GM12878 (cell line): ENCODE measurements around the gene HOOK2. TPM values are rescaled to one million over a fixed set of nuclear protein-coding genes. Genes with fewer than 3 reads are reported as not detected.

Experiments
- ATAC-seq: fragments of 200-7000 bp; cut with Tn5 transposase; 3 replicates; pipeline ENCODE4 v1.9.1; 2020; ENCODE audit warnings: mild to moderate bottlenecking, moderate library complexity
- BruUV-seq: library from RNA; stranded (reverse); fragments of 400-500 nt; replicated peaks from 2 replicates; lab custom pipeline; 2021; lab: Mats Ljungman, UMichigan
- CTCF ChIA-PET: fragments of 300-600 bp; sonication (Branson Sonifier 250); formaldehyde crosslinking; extraction: SDS; loops from one replicate; lab custom pipeline; 2021; ENCODE audit warnings: inconsistent platforms; lab: Yijun Ruan, JAX
- POLR2A ChIA-PET: fragments of 350-600 bp; formaldehyde crosslinking; extraction: SDS; loops from one replicate; lab custom pipeline; 2021; ENCODE audit warnings: inconsistent platforms; lab: Charles Lee
- RAD21 ChIA-PET: fragments of 300-600 bp; sonication (Branson Sonifier 250); formaldehyde crosslinking; loops from one replicate; lab custom pipeline; 2023; ENCODE audit warnings: antibody characterized with exemption; ENCODE audit not compliant: unreplicated experiment; lab: Charles Lee
- SMC1A ChIA-PET: fragments of 300-600 bp; sonication (Branson Sonifier 250); formaldehyde crosslinking; loops from one replicate; lab custom pipeline; 2023; ENCODE audit not compliant: unreplicated experiment, uncharacterized antibody; lab: Charles Lee
- DNase-seq: peaks from one replicate; pipeline ENCODE4 v3.0.0-alpha.2; 2011; ENCODE audit warnings: low read depth, low spot score
- FAIRE-seq: peaks from 3 replicates; lab custom pipeline; 2011; peaks lifted over from hg19 to GRCh38; lab: Jason Lieb, UNC
- H2AFZ ChIP-seq: 2 replicates; pipeline ENCODE4 v1.6.0; 2011; ENCODE audit warnings: low read depth, low read length, control low read depth; ENCODE audit not compliant: control insufficient read depth
- H3K27ac ChIP-seq: 2 replicates; pipeline ENCODE4 v1.5.1; 2011; ENCODE audit warnings: control low read depth; ENCODE audit not compliant: control insufficient read depth, insufficient read depth
- H3K27me3 ChIP-seq, 2 experiments: replicated peaks in 1 of 2; 2 replicates each; pipeline versions ENCODE4 v1.6.0 to v1.6.1; 2011; ENCODE audit warnings: low read length in 1 of 2; ENCODE audit not compliant: control insufficient read depth in 2 of 2, insufficient read depth in 2 of 2
- H3K36me3 ChIP-seq, 2 experiments: 2 replicates each; pipeline ENCODE4 v1.5.1; 2011; ENCODE audit warnings: low read length in 1 of 2; ENCODE audit not compliant: control insufficient read depth in 2 of 2, insufficient read depth in 2 of 2
- H3K4me1 ChIP-seq: 2 replicates; pipeline ENCODE4 v1.6.1; 2011; ENCODE audit warnings: mild to moderate bottlenecking, low read length, moderate library complexity, mixed read lengths; ENCODE audit not compliant: control insufficient read depth, insufficient read depth
- H3K4me2 ChIP-seq: 2 replicates; pipeline ENCODE4 v1.6.0; 2011; ENCODE audit warnings: control low read depth; ENCODE audit not compliant: control insufficient read depth, insufficient read depth
- H3K4me3 ChIP-seq: fragments of 200-600 bp; sonication (generic); 2 replicates; pipeline ENCODE4 v1.5.1; 2016
- H3K79me2 ChIP-seq: 2 replicates; pipeline ENCODE4 v1.6.0; 2011; ENCODE audit warnings: low read length; ENCODE audit not compliant: control insufficient read depth, insufficient read depth
- H3K9ac ChIP-seq: 2 replicates; pipeline ENCODE4 v1.8.0; 2011; ENCODE audit warnings: low read length, control low read depth, mixed read lengths; ENCODE audit not compliant: control insufficient read depth, insufficient read depth
- H3K9me3 ChIP-seq: replicated peaks from 3 replicates; pipeline ENCODE4 v1.5.1; 2011; ENCODE audit warnings: mild to moderate bottlenecking, low read length; ENCODE audit not compliant: control insufficient read depth, insufficient read depth
- H4K20me1 ChIP-seq: 2 replicates; pipeline ENCODE4 v1.6.0; 2011; ENCODE audit not compliant: control insufficient read depth, insufficient read depth
- ATF7 ChIP-seq: fragments of 450-650 bp; IDR thresholded peaks from 2 replicates; pipeline ENCODE4 v1.6.1; 2016; ENCODE audit warnings: low read depth, mild to moderate bottlenecking
- BHLHE40 ChIP-seq, 2 experiments: fragments of 450-650 bp in 1 of 2; IDR thresholded peaks; 2 replicates each; pipeline ENCODE4 v1.6.1; 2011 to 2017; ENCODE audit warnings: low read depth in 2 of 2, borderline replicate concordance in 1 of 2, improper control_type of control experiment in 1 of 2, low read length in 1 of 2, mild to moderate bottlenecking in 1 of 2
- BRCA1 ChIP-seq: IDR thresholded peaks from 2 replicates; pipeline ENCODE4 v1.6.1; 2011; ENCODE audit warnings: low read depth, low read length, improper control_type of control experiment
- CHD2 ChIP-seq: IDR thresholded peaks from 2 replicates; pipeline ENCODE4 v1.6.1; 2011; ENCODE audit warnings: low read depth, low read length, improper control_type of control experiment, borderline replicate concordance
- HDAC6 ChIP-seq: fragments of 200-600 bp; sonication (generic); IDR thresholded peaks from one replicate; pipeline ENCODE4 v1.8.0; 2017; ENCODE audit warnings: antibody characterized with exemption; ENCODE audit not compliant: unreplicated experiment
- IRF4 ChIP-seq: IDR thresholded peaks from 2 replicates; pipeline ENCODE4 v1.6.1; 2011; ENCODE audit warnings: low read depth, low read length
- LARP7 ChIP-seq: fragments of 450-650 bp; IDR thresholded peaks from 2 replicates; pipeline ENCODE4 v1.6.1; 2017; ENCODE audit warnings: mild to moderate bottlenecking
- NFIC ChIP-seq: IDR thresholded peaks from 2 replicates; pipeline ENCODE4 v1.6.1; 2012; ENCODE audit warnings: low read depth, mild to moderate bottlenecking, inconsistent platforms, low read length, moderate library complexity
- RB1 ChIP-seq: fragments of 450-650 bp; formaldehyde crosslinking; IDR thresholded peaks from 2 replicates; pipeline ENCODE4 v1.6.1; 2017; ENCODE audit warnings: mild to moderate bottlenecking, borderline replicate concordance
- RELA ChIP-seq: fragments of 450-650 bp; IDR thresholded peaks from 2 replicates; pipeline ENCODE4 v1.8.0; 2014; ENCODE audit warnings: borderline replicate concordance; ENCODE audit not compliant: partially characterized antibody
- SMAD1 ChIP-seq: fragments of 450-650 bp; IDR thresholded peaks from 2 replicates; pipeline ENCODE4 v1.6.1; 2018; ENCODE audit warnings: mild to moderate bottlenecking, low read depth; ENCODE audit not compliant: partially characterized antibody
- TCF3 ChIP-seq: IDR thresholded peaks from 2 replicates; pipeline ENCODE4 v1.6.1; 2012; ENCODE audit warnings: low read depth, mild to moderate bottlenecking, low read length, borderline replicate concordance; ENCODE audit not compliant: insufficient read depth
- WGBS: methylation state at CpG from one replicate; pipeline ENCODE4 v1.1.6; 2016; ENCODE audit warnings: low lambda C conversion rate; ENCODE audit not compliant: insufficient replicate concordance, insufficient coverage; ENCODE audit errors: missing lambda C conversion rate; 5-methylcytosine and 5-hydroxymethylcytosine counted together
- in situ Hi-C: fragments of 300-500 bp; cut with MboI; formaldehyde crosslinking; loops from 9 replicates; pipeline ENCODE4 v1.14.3; 2018; ENCODE audit warnings: mixed read lengths
- intact Hi-C: fragments of 100-400 bp; cut with micrococcal nuclease; formaldehyde crosslinking; loops from one replicate; pipeline ENCODE4 v1.14.2; 2022; ENCODE audit not compliant: unreplicated experiment
- polyA plus RNA-seq, 11 experiments: library from polyadenylated mRNA; depleted of rRNA in 4 of 11; unstranded in 6 of 11; stranded (reverse) in 5 of 11; fragments of >200 nt; fragmentation: Nextera tagmentation in 4 of 11; fragmentation: Illumina TruSeq in 1 of 11; extraction: Ambion mirVana in 4 of 11; extraction: Trizol in 1 of 11; gene quantifications; 1 replicate in 1 of 11; 2 replicates in 10 of 11; pipeline versions ENCODE4 v1.2.1 to v1.2.3, GENCODE V29; 2011 to 2016; ENCODE audit warnings: inconsistent platforms in 2 of 11, missing spikeins in 2 of 11, low read depth in 1 of 11
- total RNA-seq, 4 experiments: library from RNA; depleted of rRNA in 3 of 4; stranded (reverse); fragments of >200 nt in 3 of 4; fragmentation: Illumina TruSeq in 1 of 4; extraction: Trizol in 1 of 4; gene quantifications; 2 replicates each; pipeline versions ENCODE4 v1.2.1 to v1.2.3, GENCODE V29; 2013 to 2021
- TF ChIP-seq, protein P1 (sequence below): fragments of 450-650 bp; formaldehyde crosslinking; IDR thresholded peaks from 2 replicates; pipeline ENCODE4 v1.4.0; 2022; ENCODE audit warnings: mild to moderate bottlenecking, moderate library complexity
- TF ChIP-seq, protein P2 (sequence below): fragments of 150-350 bp; IDR thresholded peaks from 2 replicates; pipeline ENCODE4 v1.6.1; 2014; ENCODE audit warnings: mild to moderate bottlenecking, low read depth, low read length
- TF ChIP-seq, protein P3 (sequence below): IDR thresholded peaks from 2 replicates; pipeline ENCODE4 v1.6.1; 2012; ENCODE audit warnings: low read depth, low read length, improper control_type of control experiment

HOOK2 gene
- total and polyA plus RNA-seq, 10 of the 15 experiments (the other 5 are each of a cell fraction or from before 2014, with no cell fraction given), result 1.5 to 9.6 (median 6.2) TPM

DNA sequence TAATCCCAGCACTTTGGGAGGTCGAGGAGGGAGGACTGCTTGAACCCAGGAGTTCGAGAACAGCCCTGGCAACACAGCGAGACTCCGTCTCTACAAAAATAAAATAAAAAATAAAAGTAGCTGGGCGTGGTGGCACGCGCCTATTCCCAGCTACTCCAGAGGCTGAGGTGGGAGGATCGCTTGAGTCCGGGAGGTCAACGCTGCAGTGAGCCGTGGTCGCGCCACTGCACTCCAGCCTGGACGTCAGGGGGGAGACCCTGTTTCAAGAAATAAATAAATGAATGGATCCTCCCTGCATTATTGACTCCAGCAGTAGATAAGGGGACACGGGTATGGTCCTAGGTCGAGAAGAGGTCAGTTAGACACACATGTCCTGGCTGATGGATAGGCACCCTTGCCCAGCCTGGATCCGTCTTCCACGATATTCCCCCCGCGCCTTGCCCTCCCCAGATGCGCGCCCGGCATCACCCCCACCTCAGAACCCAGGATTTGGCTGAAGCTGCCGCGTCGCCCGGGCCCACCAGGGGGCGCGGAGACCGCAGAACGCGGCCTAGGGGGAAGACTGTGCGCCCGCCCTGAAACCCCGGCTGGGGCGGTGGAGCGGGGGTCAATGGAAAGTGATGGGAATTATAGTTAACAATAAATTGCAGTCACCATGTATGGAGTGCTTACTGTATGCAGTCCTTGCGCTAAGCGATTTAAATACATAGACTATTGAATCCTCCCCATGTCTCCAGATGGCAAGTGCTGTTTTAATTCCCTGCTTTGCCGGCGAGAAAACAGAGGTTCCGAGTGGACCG, 2.1 kb upstream of the HOOK2 start (continued):
- no peak for TF ChIP-seq SMAD1
- no peak for TF ChIP-seq NFIC
- no peak for TF ChIP-seq IRF4
- TF ChIP-seq, protein P1, sequence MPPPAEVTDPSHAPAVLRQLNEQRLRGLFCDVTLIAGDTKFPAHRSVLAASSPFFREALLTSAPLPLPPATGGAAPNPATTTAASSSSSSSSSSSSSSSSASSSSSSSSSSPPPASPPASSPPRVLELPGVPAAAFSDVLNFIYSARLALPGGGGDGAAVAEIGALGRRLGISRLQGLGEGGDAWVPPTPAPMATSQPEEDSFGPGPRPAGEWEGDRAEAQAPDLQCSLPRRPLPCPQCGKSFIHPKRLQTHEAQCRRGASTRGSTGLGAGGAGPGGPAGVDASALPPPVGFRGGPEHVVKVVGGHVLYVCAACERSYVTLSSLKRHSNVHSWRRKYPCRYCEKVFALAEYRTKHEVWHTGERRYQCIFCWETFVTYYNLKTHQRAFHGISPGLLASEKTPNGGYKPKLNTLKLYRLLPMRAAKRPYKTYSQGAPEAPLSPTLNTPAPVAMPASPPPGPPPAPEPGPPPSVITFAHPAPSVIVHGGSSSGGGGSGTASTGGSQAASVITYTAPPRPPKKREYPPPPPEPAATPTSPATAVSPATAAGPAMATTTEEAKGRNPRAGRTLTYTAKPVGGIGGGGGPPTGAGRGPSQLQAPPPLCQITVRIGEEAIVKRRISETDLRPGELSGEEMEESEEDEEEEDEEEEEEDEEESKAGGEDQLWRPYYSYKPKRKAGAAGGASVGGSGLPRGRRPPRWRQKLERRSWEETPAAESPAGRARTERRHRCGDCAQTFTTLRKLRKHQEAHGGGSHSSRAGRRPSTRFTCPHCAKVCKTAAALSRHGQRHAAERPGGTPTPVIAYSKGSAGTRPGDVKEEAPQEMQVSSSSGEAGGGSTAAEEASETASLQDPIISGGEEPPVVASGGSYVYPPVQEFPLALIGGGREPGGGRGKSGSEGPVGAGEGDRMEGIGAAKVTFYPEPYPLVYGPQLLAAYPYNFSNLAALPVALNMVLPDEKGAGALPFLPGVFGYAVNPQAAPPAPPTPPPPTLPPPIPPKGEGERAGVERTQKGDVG, result no peak

DNA sequence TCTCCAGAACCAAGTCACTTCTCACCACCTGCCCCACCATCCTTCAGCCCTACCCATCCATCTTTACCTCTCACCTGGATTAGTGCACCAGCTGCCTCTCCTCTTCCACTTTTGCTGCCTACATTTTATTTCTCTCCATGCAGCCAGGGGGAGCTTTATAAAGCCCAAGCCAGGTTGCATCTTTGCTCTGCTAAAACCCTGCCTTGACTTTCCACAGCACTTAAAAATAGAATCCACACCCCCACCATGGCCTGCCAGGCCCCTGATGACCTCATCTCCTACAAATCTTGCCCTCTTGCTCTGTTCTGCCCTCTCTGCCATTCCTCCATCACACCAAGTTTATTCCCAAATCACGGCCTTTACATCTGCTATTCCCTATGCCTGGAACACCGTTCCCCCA, 1.8 kb downstream of the HOOK2 start:
- in situ Hi-C loops (no loop called here), intact Hi-C loops (no loop called here)
- ChIA-PET POLR2A (interaction anchor here (0.6 to 2.1 kb wide), 5 partner anchors 11 to 410 kb away, joined by 3 to 16 read pairs (median 4); partner anchors contain the start of gene JUNB), SMC1A (interaction anchor here (0.6 to 3.7 kb wide), 3 partner anchors 20 to 26 kb away, joined by 3 to 25 read pairs (median 4); no protein-coding TSS in a partner anchor), CTCF (interaction anchor here (0.5 to 12.1 kb wide), 12 partner anchors 7 to 192 kb away, joined by 3 to 537 read pairs (median 6); partner anchors contain the start of genes JUNB and RNASEH2A), RAD21 (interaction anchor here (0.7 to 1.7 kb wide), 5 partner anchors 19 to 110 kb away, joined by 3 to 15 read pairs (median 5); no protein-coding TSS in a partner anchor)
- Histone ChIP-seq H3K27me3 (no peaks in the 10 kb centered on the region), H3K4me2 (no peak overlapping the region), H2AFZ (no peak overlapping the region), H3K36me3 (no peaks in the 10 kb centered on the region), H4K20me1 (no peaks in the 10 kb centered on the region), H3K9ac (no peak overlapping the region), H3K27ac (no peak overlapping the region), H3K4me1 (peaks cover 4% of the 10 kb centered on the region), H3K9me3 (no peaks in the 10 kb centered on the region), H3K4me3 (no peak overlapping the region), H3K79me2 (peaks cover 2% of the 10 kb centered on the region)
- TSS peak; percentile 56 for BruUV-seq
- FAIRE-seq, result no peak
- WGBS, result 87% methylated on average over 2 of the region's 2 CpGs
- no peak for DNase-seq
- no peak for ATAC-seq
- TF ChIP-seq, protein P2, sequence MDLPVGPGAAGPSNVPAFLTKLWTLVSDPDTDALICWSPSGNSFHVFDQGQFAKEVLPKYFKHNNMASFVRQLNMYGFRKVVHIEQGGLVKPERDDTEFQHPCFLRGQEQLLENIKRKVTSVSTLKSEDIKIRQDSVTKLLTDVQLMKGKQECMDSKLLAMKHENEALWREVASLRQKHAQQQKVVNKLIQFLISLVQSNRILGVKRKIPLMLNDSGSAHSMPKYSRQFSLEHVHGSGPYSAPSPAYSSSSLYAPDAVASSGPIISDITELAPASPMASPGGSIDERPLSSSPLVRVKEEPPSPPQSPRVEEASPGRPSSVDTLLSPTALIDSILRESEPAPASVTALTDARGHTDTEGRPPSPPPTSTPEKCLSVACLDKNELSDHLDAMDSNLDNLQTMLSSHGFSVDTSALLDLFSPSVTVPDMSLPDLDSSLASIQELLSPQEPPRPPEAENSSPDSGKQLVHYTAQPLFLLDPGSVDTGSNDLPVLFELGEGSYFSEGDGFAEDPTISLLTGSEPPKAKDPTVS, result no peak
- TF ChIP-seq RELA, result no peak
- TF ChIP-seq, protein P3, sequence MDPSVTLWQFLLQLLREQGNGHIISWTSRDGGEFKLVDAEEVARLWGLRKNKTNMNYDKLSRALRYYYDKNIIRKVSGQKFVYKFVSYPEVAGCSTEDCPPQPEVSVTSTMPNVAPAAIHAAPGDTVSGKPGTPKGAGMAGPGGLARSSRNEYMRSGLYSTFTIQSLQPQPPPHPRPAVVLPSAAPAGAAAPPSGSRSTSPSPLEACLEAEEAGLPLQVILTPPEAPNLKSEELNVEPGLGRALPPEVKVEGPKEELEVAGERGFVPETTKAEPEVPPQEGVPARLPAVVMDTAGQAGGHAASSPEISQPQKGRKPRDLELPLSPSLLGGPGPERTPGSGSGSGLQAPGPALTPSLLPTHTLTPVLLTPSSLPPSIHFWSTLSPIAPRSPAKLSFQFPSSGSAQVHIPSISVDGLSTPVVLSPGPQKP, result no peak
- TF ChIP-seq CHD2, result no peak
- TF ChIP-seq LARP7, result no peak
- no peak for TF ChIP-seq TCF3
- TF ChIP-seq ATF7, result peak; percentile 62
- no peak for TF ChIP-seq HDAC6
- no peak for TF ChIP-seq RB1
- no peak for TF ChIP-seq BRCA1
- no peak for TF ChIP-seq BHLHE40 (IDR thresholded peaks at IDR 0.05; ENCODE audit: borderline replicate concordance in 1 of 2, low read depth in 2 of 2, low read length in 1 of 2)
